NCI-H2029 (cell line): ENCODE results near the gene STN1.

Source experiments
- DNase-seq: peaks from one replicate; lab custom pipeline; 2025; lab: John Stamatoyannopoulos, UW

Gene STN1

GRCh38 chr10:103929381-103929921 lies 11.5 kb upstream of the STN1 start:
- no peak for DNase-seq

DNA sequence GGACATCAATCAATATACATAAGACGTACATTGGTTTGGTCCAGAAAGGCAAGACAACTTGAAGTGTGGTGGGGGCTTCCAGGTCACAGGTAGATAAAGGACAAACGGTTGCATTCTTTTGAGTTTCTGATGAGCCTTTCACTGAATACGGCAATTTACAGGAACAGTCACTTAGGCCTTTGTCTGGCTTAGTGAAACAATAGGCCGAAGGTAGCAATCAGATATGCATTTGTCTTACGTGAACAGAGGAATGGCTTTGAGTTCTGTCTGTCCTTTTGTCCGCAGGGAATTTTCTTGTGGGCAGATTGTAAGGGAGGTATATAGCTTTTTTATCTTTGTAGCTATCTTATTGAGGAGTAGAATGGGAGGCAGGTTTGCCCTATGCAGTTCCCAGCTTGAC lies 10.8 kb upstream of the STN1 start:
- no peak for DNase-seq

GRCh38 chr10:103926722-103927319 lies 8.8 kb upstream of the STN1 start:
- DNase-seq: no peak

DNA sequence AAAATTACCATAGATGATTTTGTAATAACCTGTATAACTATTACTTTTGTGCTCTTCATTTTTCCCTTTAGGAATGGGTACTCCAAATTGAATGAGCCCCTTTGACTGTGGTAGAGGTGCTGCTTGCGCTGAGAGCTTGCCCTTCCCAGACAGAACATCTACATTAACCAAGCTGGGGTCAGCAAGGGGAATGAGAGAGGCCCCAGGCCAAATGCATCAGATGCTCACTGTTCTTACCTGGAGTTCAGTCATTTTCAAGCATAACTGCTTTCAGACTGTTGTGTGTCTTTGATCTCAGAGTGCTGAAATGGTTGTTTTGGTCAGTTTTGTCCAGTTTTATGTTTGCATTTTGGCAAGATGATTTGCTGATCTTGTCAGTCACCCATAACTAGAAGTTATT lies 7.6 kb upstream of the STN1 start:
- DNase-seq: no peak

GRCh38 chr10:103923502-103923901 lies 5.5 kb upstream of the STN1 start:
- DNase-seq: no peak

GRCh38 chr10:103922659-103923058 lies 4.7 kb upstream of the STN1 start:
- no peak for DNase-seq

- no peak for DNase-seq
Observed at GRCh38 chr10:103921750-103922195, 3.8 kb upstream of the STN1 start.

GRCh38 chr10:103921248-103921647 lies 3.3 kb upstream of the STN1 start:
- no peak for DNase-seq

DNA sequence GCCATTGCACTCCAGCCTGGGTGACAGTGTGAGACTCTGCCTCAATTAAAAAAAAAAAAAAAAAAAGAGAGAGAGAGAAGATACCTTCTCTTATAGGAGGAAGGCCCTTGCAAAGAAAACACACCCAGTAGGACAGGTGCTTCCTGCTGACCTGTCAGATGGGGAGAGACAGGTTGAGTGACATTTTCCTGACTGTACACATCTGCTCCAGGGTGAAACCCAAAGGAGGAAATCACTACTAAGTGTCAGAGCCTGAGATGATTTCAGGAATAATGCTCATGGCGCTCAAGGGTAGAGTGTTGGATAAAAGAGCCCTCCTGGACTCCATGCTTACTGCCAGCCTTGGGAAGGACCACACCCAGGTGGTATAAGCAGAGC lies 1.7 kb upstream of the STN1 start:
- DNase-seq: no peak

- no peak for DNase-seq
Observed at GRCh38 chr10:103917302-103918052, 507 bp downstream of the STN1 start.

- DNase-seq: no peak
Observed at GRCh38 chr10:103916876-103917275, 1.1 kb downstream of the STN1 start.

DNA sequence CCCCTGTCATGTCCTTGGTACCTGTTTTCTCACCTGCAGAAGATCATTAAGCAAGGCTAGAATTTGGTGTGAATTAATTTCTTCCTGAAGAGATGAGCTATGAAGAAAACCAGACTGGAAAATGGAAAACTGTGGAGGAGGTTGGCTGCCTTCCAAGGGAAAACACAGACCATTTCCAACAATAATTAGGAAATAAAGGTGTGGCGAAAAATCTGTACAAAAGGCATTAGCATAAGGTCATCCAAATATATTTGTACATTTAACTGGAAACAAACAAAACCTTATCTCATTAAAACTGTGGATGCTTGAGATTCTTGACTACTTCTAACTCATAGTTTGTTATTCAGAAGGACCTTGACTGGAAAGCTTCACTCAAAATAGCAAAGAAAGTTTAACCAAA lies 1.7 kb downstream of the STN1 start:
- no peak for DNase-seq

DNA sequence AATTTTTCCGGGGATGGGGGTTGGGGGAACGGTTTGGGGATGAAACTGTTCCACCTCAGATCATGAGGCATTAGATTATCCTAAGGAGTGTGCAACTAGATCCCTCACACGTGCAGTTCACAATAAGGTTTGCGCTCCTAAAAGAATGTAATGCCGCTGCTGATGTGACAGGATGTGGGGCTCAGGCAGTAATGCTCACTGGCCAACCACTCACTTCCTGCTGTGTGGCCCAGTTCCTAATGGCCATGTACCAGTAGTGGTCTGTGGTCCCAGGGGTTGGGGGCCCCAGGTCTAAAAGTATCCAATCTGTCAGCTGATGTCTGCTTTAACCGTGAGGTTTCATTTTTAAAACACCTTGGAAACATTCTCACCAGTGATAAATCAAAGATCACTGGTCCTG lies 2.2 kb downstream of the STN1 start:
- DNase-seq: no peak

DNA sequence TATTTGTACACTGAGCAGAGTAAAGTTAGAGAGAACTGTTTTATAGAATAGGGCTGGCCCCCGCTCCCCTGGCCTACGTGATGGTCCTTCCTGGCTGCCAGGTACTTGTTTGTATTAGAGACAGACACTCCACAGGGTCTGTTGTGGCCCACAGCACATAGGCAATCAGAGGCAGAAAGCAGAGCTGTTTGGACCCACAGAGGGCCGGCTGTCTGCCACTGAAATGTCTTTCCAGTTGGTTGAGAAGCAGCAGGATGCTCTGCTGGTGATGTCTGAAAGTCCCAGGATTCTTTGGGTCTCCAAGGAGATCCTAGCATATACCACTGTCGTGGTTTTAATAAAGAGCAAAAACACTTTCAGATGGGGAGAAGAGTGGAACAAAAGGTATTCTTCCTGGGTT lies 5.2 kb downstream of the STN1 start:
- DNase-seq: no peak

- no peak for DNase-seq
Observed at GRCh38 chr10:103911021-103911459, 6.9 kb downstream of the STN1 start.

DNA sequence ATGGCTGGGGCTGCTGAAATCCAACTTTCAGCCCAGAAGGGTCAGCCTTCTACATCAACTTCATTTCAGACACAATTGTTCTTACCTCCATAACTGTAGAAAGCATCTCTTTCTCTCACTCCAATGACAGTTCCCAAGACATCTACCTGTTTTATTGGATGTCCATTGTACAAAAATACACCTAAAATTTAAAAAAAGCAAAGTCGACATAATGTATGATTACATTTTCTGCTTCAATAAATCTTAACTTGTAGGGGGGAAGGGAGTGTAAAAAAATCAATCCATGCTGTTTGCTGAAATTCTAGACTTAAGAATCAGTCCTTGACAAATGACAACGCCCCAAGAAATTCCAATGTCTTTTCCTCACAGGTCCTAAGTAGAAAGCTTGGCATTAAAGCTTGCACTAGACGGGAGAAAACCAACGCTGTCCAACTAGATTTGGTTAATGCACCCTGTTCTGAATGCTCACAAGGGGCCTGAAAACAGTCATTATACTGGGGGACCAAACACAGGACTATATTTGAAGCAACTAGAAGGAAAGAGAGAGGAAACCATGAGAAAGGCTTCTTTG lies 7.5 kb downstream of the STN1 start:
- DNase-seq: no peak

- no peak for DNase-seq
Observed at GRCh38 chr10:103905441-103905840, 12.5 kb downstream of the STN1 start.

DNA sequence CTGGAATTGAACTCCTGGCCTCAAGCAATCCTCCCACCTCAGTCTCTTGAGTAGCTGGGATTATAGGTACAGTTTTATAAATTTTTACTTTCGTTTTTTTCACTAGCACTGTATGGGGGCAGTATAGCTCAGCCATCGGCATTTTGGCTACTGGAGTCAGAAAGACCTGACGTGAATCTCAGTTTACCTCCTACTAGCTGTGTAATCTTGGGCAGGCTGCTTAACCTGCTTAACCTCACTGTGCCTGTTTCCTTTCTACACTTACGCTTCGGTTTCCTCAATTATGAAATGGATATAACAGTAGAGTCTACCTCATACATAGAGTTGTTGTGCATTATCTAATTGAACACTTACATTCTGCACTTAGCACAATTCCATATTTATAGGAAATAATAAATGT lies 16.7 kb downstream of the STN1 start:
- DNase-seq: no peak

- DNase-seq: no peak
Observed at GRCh38 chr10:103899312-103899711, 18.7 kb downstream of the STN1 start.

DNA sequence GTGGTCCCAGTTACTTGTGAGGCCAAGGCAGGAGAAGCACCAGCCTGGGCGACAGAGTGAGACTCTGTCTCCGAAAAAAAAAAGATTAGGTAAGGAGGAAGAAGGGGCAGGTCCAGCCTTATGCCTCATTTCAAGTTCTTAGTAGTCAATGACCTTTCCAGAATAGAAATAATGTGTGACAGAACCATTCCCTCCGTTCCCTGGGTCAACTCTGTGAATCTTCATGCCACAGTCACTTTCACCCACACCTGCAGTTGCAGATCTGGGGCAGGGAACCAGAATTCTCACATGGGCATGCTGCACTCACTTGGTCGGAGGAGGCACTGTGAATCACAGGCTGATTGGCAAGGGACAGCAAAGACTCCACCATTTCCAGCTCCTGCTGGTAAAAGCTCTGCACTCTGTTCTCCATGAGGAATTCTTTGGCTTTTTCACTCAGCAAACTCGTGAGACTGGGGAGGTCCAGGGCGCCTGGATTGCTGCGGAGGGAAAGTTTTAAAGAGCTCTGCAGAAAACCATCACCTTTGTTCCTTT lies 20.7 kb downstream of the STN1 start:
- no peak for DNase-seq

- DNase-seq: no peak
Observed at GRCh38 chr10:103896225-103896624, 21.8 kb downstream of the STN1 start.

DNA sequence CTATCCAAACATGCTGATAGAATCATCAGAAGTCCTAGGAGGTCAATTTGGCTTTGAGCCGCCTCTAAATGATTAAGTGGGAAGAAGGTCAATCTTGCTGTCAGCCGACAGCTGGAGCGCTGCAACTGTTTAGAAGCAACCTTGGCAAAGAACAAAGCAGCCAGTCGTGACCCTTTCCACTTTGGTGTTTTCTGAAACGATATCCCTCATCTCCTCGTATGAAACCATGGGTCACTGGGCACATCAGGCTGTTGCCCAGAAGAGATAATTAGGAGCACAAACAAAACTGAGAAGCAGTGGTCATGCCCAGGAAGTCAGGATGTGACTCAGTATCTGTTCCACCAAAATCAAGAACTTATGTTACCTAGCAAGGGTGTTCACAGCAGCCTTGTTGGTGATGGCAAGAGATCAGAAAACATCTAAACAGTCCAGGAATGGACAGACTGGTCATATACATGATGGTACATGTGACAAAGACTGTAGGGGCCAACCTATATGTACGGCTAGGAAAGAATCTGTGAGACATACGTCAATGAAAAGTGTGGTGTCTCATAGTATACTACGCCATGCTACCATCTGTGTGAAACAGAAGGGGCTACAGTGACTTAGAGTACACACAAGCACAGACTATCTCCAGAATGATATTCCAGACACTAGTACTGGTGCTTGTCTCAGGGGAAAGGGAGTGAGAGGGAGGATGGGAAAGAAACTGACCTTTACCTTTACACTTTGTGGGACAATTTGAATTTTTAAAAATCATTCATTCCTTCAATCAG lies 22.4 kb downstream of the STN1 start:
- no peak for DNase-seq
